ELF-1 (cell line): ENCODE measurements around the gene TLCD4.
"Not testable (repeated sequence)": the region's sequence is repeated elsewhere in the genome, so short reads cannot be mapped to it uniquely, and the experiment has no call there.

ENCODE experiments used
- DNase-seq: peaks from one replicate; pipeline ENCODE4 v3.0.0-alpha.2; 2016; ENCODE audit warnings: low read depth, low spot score

TLCD4 gene

DNA sequence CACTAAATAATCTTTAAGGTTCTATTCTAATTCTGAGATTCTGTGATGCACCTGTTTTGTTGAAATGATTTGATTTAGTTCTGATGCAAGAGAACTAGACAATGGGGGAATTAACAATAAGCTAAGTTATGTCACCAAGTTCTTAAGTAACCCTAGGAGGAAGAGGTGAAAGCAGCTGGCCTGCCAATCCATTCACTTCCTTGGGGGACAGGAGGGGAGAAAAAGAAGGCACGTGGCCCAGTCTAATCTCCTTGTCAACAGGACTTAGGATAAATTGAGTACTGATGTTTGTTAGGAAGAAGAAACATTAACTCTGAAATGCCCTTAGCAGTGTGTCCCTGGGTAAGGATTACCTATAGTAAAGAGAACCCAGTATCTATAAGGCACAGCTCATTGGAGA, 36.9 kb downstream of the TLCD4 start:
- DNase-seq = no peak

GRCh38 chr1:95165569-95165968, 48.4 kb downstream of the TLCD4 start:
- DNase-seq = not testable (repeated sequence)
